Glutamatergic neuron (in vitro differentiated cells): ENCODE results near the gene AOAH. TPM values are rescaled to one million over a fixed set of nuclear protein-coding genes. Genes with fewer than 3 reads are reported as not detected.

ENCODE experiments used
- DNase-seq: peaks from one replicate; pipeline ENCODE4 v3.0.0; 2022
- H3K27ac Mint-ChIP-seq: one replicate; pipeline ENCODE4 v1.8.0; 2020; ENCODE audit warnings: mild to moderate bottlenecking, mixed read lengths, inconsistent platforms; ENCODE audit not compliant: unreplicated experiment
- H3K27me3 Mint-ChIP-seq: one replicate; pipeline ENCODE4 v1.8.0; 2020; ENCODE audit warnings: mild to moderate bottlenecking, moderate library complexity, mixed read lengths, inconsistent platforms; ENCODE audit not compliant: unreplicated experiment
- H3K36me3 Mint-ChIP-seq: one replicate; pipeline ENCODE4 v1.8.0; 2020; ENCODE audit warnings: mild to moderate bottlenecking, mixed read lengths, inconsistent platforms; ENCODE audit not compliant: unreplicated experiment
- H3K4me1 Mint-ChIP-seq: one replicate; pipeline ENCODE4 v1.8.0; 2020; ENCODE audit warnings: mild to moderate bottlenecking, low read depth, mixed read lengths, inconsistent platforms; ENCODE audit not compliant: unreplicated experiment
- H3K4me3 Mint-ChIP-seq: one replicate; pipeline ENCODE4 v1.8.0; 2020; ENCODE audit warnings: mild to moderate bottlenecking, mixed read lengths, inconsistent platforms; ENCODE audit not compliant: unreplicated experiment
- H3K9me3 Mint-ChIP-seq: one replicate; pipeline ENCODE4 v1.8.0; 2020; ENCODE audit warnings: mild to moderate bottlenecking, moderate library complexity, mixed read lengths, inconsistent platforms; ENCODE audit not compliant: unreplicated experiment
- total RNA-seq: library from RNA; stranded (reverse); fragmentation: NEBNext Ultra II Directional; extraction: Animal tissue kit (Norgen Biotek cat#: 25700); gene quantifications from one replicate; pipeline ENCODE4 v1.2.1, GENCODE V29; 2021; ENCODE audit not compliant: unreplicated experiment
- TF ChIP-seq, protein P1 (sequence below): fragments of 200-600 bp; sonication (generic); IDR thresholded peaks from one replicate; pipeline ENCODE4 v1.5.0; 2021; ENCODE audit not compliant: partially characterized antibody, unreplicated experiment

Gene AOAH
- total RNA-seq, 1 donor from 2014 or later, result not detected

DNA sequence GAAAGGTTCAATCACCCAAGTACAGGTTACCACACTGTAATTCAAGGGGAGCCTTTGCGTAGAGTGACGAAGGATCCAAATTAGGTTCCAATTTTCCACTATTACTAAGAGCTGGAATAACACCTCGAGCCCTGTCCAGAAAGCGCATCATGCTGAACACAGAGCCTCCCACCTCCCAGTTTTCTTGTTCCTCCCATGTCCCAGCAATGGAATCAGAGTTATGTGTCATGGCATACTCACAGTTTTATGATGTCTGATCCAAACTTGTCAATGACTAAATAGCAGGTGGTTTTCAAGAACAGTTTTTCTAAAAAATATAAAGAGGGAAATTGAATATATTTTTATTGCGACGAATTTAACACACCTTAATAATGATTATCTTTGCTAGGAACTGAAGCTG lies 50.6 kb downstream of the AOAH start:
- Mint-ChIP-seq H3K4me1 (peaks cover 2% of the 10 kb centered on the region), H3K36me3 (no peaks in the 10 kb centered on the region), H3K27me3 (no peaks in the 10 kb centered on the region), H3K4me3 (no peak overlapping the region), H3K27ac (no peak overlapping the region), H3K9me3 (no peaks in the 10 kb centered on the region)
- TF ChIP-seq, protein P1, sequence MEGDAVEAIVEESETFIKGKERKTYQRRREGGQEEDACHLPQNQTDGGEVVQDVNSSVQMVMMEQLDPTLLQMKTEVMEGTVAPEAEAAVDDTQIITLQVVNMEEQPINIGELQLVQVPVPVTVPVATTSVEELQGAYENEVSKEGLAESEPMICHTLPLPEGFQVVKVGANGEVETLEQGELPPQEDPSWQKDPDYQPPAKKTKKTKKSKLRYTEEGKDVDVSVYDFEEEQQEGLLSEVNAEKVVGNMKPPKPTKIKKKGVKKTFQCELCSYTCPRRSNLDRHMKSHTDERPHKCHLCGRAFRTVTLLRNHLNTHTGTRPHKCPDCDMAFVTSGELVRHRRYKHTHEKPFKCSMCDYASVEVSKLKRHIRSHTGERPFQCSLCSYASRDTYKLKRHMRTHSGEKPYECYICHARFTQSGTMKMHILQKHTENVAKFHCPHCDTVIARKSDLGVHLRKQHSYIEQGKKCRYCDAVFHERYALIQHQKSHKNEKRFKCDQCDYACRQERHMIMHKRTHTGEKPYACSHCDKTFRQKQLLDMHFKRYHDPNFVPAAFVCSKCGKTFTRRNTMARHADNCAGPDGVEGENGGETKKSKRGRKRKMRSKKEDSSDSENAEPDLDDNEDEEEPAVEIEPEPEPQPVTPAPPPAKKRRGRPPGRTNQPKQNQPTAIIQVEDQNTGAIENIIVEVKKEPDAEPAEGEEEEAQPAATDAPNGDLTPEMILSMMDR, result no peak
- no peak for DNase-seq

- no peaks in the 10 kb centered on the region for H3K36me3 Mint-ChIP-seq
- no peaks in the 10 kb centered on the region for H3K27me3 Mint-ChIP-seq
- no peak overlapping the region for H3K27ac Mint-ChIP-seq
- DNase-seq, result no peak
- H3K4me1 Mint-ChIP-seq, result no peaks in the 10 kb centered on the region
- no peaks in the 10 kb centered on the region for H3K9me3 Mint-ChIP-seq
- TF ChIP-seq, protein P1, result no peak
- no peak overlapping the region for H3K4me3 Mint-ChIP-seq
Observed at GRCh38 chr7:36671432-36671829, 52.9 kb downstream of the AOAH start.

- TF ChIP-seq, protein P1, result peak; percentile 90
- DNase-seq, result peak; percentile 62
- Mint-ChIP-seq H3K4me3 (no peak overlapping the region), H3K36me3 (no peaks in the 10 kb centered on the region), H3K9me3 (no peaks in the 10 kb centered on the region), H3K4me1 (no peaks in the 10 kb centered on the region), H3K27ac (peak overlapping the region; percentile 35), H3K27me3 (no peaks in the 10 kb centered on the region)
Observed at GRCh38 chr7:36670585-36671431, 53.5 kb downstream of the AOAH start.

DNA sequence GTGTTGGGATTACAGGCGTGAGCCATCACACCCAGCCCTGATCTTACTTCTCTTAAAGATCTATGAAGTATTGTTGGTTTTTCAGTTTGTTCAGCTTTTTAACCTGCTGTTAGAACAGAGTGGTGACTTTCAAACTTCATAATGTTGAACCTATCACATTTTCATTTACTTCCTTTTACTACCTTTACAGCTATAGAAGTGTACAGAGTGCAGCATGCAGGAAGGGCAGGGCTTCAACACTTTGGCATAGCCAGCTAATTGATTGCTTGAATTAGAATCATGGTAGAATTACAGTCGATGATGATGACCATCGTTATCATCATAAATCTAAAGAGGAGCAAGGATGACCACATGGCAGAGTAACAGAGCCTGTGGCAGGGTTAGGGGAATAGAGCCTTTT lies 55.5 kb downstream of the AOAH start:
- H3K27ac Mint-ChIP-seq, result no peak overlapping the region
- H3K4me3 Mint-ChIP-seq, result no peak overlapping the region
- no peaks in the 10 kb centered on the region for H3K9me3 Mint-ChIP-seq
- no peaks in the 10 kb centered on the region for H3K4me1 Mint-ChIP-seq
- no peaks in the 10 kb centered on the region for H3K36me3 Mint-ChIP-seq
- H3K27me3 Mint-ChIP-seq, result no peaks in the 10 kb centered on the region
- TF ChIP-seq, protein P1, result no peak
- DNase-seq, result no peak

DNA sequence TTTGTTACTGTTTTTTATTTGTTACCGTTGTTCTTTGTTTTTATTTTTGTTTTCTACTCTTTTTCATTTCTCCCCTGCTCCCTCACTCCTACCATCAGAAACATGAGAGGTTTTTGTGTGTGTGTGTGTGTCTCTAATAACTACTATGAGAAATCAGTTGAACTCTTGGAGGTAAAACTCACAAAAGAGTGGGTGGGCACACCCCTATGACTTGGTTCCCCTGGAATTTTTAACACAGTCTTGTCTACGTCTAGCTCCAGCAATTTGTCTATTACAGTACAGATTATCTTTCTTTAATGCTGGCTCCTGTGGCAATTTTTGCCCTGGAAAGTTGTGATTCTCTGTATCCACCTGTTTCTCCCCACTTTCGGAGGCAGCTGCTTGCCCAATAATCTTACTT lies 56.2 kb downstream of the AOAH start:
- Mint-ChIP-seq H3K27ac (no peak overlapping the region), H3K36me3 (no peaks in the 10 kb centered on the region), H3K9me3 (no peaks in the 10 kb centered on the region), H3K27me3 (no peaks in the 10 kb centered on the region), H3K4me3 (no peak overlapping the region), H3K4me1 (no peaks in the 10 kb centered on the region)
- no peak for DNase-seq
- TF ChIP-seq, protein P1, result no peak
